Natural killer cell (primary cell): Measurements from ENCODE around the gene ERBB2. TPM values are rescaled to one million over a fixed set of nuclear protein-coding genes. Genes with fewer than 3 reads are reported as not detected.

Experiments used
- ATAC-seq, 3 donors: fragments of 150-1000 bp in 2 of 3; fragments of 200-7000 bp in 1 of 3; cut with Tn5 transposase; 1 replicate in 1 of 3; 2 replicates in 2 of 3; pipeline ENCODE4 v1.10.0; 2021; ENCODE audit warnings: mild to moderate bottlenecking in 2 of 3, moderate library complexity in 2 of 3
- DNase-seq, 2 donors: peaks; one replicate each; pipeline versions ENCODE4 v3.0.0 to v3.0.0-alpha.2; 2013 to 2021; ENCODE audit warnings: mixed read lengths in 1 of 2
- H3K27ac ChIP-seq: one replicate; pipeline ENCODE4 v1.5.1; 2013; ENCODE audit warnings: mild to moderate bottlenecking, low read length
- H3K27me3 ChIP-seq: one replicate; pipeline ENCODE4 v1.6.1; 2013; ENCODE audit warnings: low read length; ENCODE audit not compliant: control insufficient read depth, insufficient read depth
- H3K36me3 ChIP-seq: one replicate; pipeline ENCODE4 v1.6.1; 2013; ENCODE audit warnings: low read length; ENCODE audit not compliant: control insufficient read depth, insufficient read depth
- H3K4me1 ChIP-seq: one replicate; pipeline ENCODE4 v1.6.1; 2013; ENCODE audit warnings: low read length; ENCODE audit not compliant: control insufficient read depth, insufficient read depth
- H3K4me3 ChIP-seq: one replicate; pipeline ENCODE4 v1.5.1; 2013; ENCODE audit warnings: low read length
- H3K9me3 ChIP-seq: one replicate; pipeline ENCODE4 v1.6.1; 2013; ENCODE audit warnings: low read length; ENCODE audit not compliant: control insufficient read depth, insufficient read depth
- H3K27ac Mint-ChIP-seq, 2 donors: one replicate each; pipeline ENCODE4 v1.8.0; 2022; ENCODE audit warnings: mild to moderate bottlenecking in 2 of 2, mixed read lengths in 2 of 2, moderate library complexity in 1 of 2
- H3K27me3 Mint-ChIP-seq, 2 donors: one replicate each; pipeline ENCODE4 v1.8.0; 2022; ENCODE audit warnings: low read depth in 2 of 2, mixed read lengths in 2 of 2
- H3K36me3 Mint-ChIP-seq: one replicate; pipeline ENCODE4 v1.8.0; 2022; ENCODE audit warnings: mixed read lengths
- H3K4me1 Mint-ChIP-seq, 2 donors: one replicate each; pipeline ENCODE4 v1.8.0; 2022; ENCODE audit warnings: mixed read lengths in 2 of 2
- H3K4me3 Mint-ChIP-seq: one replicate; pipeline ENCODE4 v1.8.0; 2022; ENCODE audit warnings: mild to moderate bottlenecking, moderate library complexity, mixed read lengths
- H3K9me3 Mint-ChIP-seq, 2 donors: one replicate each; pipeline ENCODE4 v1.8.0; 2022; ENCODE audit warnings: mixed read lengths in 2 of 2
- WGBS: methylation state at CpG from one replicate; pipeline ENCODE4 v1.1.7; 2013; ENCODE audit warnings: missing lambda C conversion rate; ENCODE audit not compliant: insufficient coverage; 5-methylcytosine and 5-hydroxymethylcytosine counted together
- intact Hi-C: fragments of 100-400 bp; cut with micrococcal nuclease; formaldehyde crosslinking; loops from one replicate; pipeline ENCODE4 v1.14.2; 2022
- total RNA-seq, 4 donors: library from RNA; stranded (reverse); fragments of 120-200 nt in 1 of 4; gene quantifications; one replicate each; pipeline versions ENCODE4 v1.2.3 to v1.2.4, GENCODE V29; 2013 to 2022
- TF ChIP-seq, protein P1 (sequence below): fragments of 200-600 bp; IDR thresholded peaks from one replicate; pipeline ENCODE4 v1.8.0; 2022; ENCODE audit warnings: antibody characterized with exemption

Gene ERBB2
- total RNA-seq, 3 donors from 2014 or later (not counting 1 experiment from before 2014, with no cell fraction given), result 77.6 to 115 (median 82.1) TPM

- Histone ChIP-seq H3K4me1 (peaks cover 74% of the 10 kb centered on the region), H3K4me3 (no peak overlapping the region), H3K36me3 (peaks cover 58% of the 10 kb centered on the region), H3K27me3 (no peaks in the 10 kb centered on the region), H3K9me3 (no peaks in the 10 kb centered on the region), H3K27ac (peak overlapping the region; percentile 72)
- TF ChIP-seq, protein P1, sequence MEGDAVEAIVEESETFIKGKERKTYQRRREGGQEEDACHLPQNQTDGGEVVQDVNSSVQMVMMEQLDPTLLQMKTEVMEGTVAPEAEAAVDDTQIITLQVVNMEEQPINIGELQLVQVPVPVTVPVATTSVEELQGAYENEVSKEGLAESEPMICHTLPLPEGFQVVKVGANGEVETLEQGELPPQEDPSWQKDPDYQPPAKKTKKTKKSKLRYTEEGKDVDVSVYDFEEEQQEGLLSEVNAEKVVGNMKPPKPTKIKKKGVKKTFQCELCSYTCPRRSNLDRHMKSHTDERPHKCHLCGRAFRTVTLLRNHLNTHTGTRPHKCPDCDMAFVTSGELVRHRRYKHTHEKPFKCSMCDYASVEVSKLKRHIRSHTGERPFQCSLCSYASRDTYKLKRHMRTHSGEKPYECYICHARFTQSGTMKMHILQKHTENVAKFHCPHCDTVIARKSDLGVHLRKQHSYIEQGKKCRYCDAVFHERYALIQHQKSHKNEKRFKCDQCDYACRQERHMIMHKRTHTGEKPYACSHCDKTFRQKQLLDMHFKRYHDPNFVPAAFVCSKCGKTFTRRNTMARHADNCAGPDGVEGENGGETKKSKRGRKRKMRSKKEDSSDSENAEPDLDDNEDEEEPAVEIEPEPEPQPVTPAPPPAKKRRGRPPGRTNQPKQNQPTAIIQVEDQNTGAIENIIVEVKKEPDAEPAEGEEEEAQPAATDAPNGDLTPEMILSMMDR, result no peak
- Mint-ChIP-seq H3K27me3 (no peaks in the 10 kb centered on the region), H3K9me3 (no peaks in the 10 kb centered on the region), H3K4me3 (peak overlapping the region; percentile 88), H3K4me1 (peaks cover 62 to 69% of the 10 kb centered on the region in 2 donors), H3K27ac (peak overlapping the region; percentile 94 to 98), H3K36me3 (peaks cover 14% of the 10 kb centered on the region)
- DNase-seq, result no peak
- no peak for ATAC-seq
- WGBS, result no CpG with 5 or more reads among the region's 3 CpGs
- intact Hi-C loops, result loop anchor here (5.0 kb wide), 1 partner anchor 557 kb away; no protein-coding TSS in a partner anchor
Measured at GRCh38 chr17:39765175-39765574, 65.3 kb downstream of the ERBB2 start.

- Histone ChIP-seq H3K27me3 (no peaks in the 10 kb centered on the region), H3K4me1 (peaks cover 75% of the 10 kb centered on the region), H3K27ac (peak overlapping the region; percentile 72), H3K4me3 (no peak overlapping the region), H3K9me3 (no peaks in the 10 kb centered on the region), H3K36me3 (peaks cover 55% of the 10 kb centered on the region)
- 82% methylated on average over 18 of the region's 18 CpGs for WGBS
- ATAC-seq (no peak), DNase-seq (no peak)
- no peaks in the 10 kb centered on the region for H3K27me3 Mint-ChIP-seq
- H3K9me3 Mint-ChIP-seq, result no peaks in the 10 kb centered on the region
- TF ChIP-seq, protein P1, result no peak
- peak overlapping the region; percentile 94 to 98 for H3K27ac Mint-ChIP-seq
- intact Hi-C loops, result loop anchor here (2.0 to 5.0 kb wide), 2 partner anchors 19 to 557 kb away; no protein-coding TSS in a partner anchor
- H3K36me3 Mint-ChIP-seq, result peaks cover 14% of the 10 kb centered on the region
- H3K4me3 Mint-ChIP-seq, result peak overlapping the region; percentile 88
- peaks cover 68 to 75% of the 10 kb centered on the region in 2 donors for H3K4me1 Mint-ChIP-seq
Measured at GRCh38 chr17:39765766-39766165, 65.9 kb downstream of the ERBB2 start.

GRCh38 chr17:39767147-39767546, 67.3 kb downstream of the ERBB2 start:
- Mint-ChIP-seq H3K27me3 (no peaks in the 10 kb centered on the region), H3K36me3 (peaks cover 21% of the 10 kb centered on the region), H3K9me3 (no peaks in the 10 kb centered on the region), H3K4me1 (peaks cover 82 to 84% of the 10 kb centered on the region in 2 donors), H3K27ac (peak overlapping the region; percentile 94 to 98), H3K4me3 (peak overlapping the region; percentile 88)
- no peaks in the 10 kb centered on the region for H3K27me3 ChIP-seq
- intact Hi-C loops, result loop anchor here (1.0 to 5.0 kb wide), 4 partner anchors 9 to 555 kb away; no protein-coding TSS in a partner anchor
- H3K4me3 ChIP-seq, result no peak overlapping the region
- H3K36me3 ChIP-seq, result peaks cover 59% of the 10 kb centered on the region
- peak; percentile 40 to 65 (median 65) for ATAC-seq
- H3K9me3 ChIP-seq, result no peaks in the 10 kb centered on the region
- peak overlapping the region; percentile 72 for H3K27ac ChIP-seq
- DNase-seq, result peak in 1 of 2 donors; percentile 36
- H3K4me1 ChIP-seq, result peaks cover 79% of the 10 kb centered on the region
- WGBS, result 29% methylated on average over 3 of the region's 3 CpGs
- TF ChIP-seq, protein P1, result no peak
